Activated CD8-positive, alpha-beta memory T cell treated with anti-CD3 and anti-CD28 coated beads, Interleukin-2, amount 50 U/mL, for 1 hour (primary cell): ENCODE data around the gene STK40.

Experiments
- DNase-seq: peaks from one replicate; pipeline ENCODE4 v3.0.0-alpha.2; 2020; ENCODE audit errors: extremely low read depth

STK40 gene

GRCh38 chr1:36397378-36398230 is 11.9 kb upstream of the STK40 start, which contains the start of gene LSM10:
TSS of gene LSM10 (minus strand) at chr1:36397908. CDS start at chr1:36394129, 3,779 bp downstream.
- peak; percentile 68 for DNase-seq

GRCh38 chr1:36397083-36397377 is 11.3 kb upstream of the STK40 start:
- DNase-seq, result no peak

GRCh38 chr1:36396359-36396758 is 10.6 kb upstream of the STK40 start:
- no peak for DNase-seq

GRCh38 chr1:36393686-36394085 is 8.0 kb upstream of the STK40 start:
- no peak for DNase-seq

GRCh38 chr1:36392836-36393235 is 7.1 kb upstream of the STK40 start:
- DNase-seq, result no peak

- DNase-seq, result no peak
Observed at GRCh38 chr1:36391271-36391670, 5.5 kb upstream of the STK40 start.

GRCh38 chr1:36390411-36390810 is 4.7 kb upstream of the STK40 start:
- DNase-seq, result no peak

- no peak for DNase-seq
Observed at GRCh38 chr1:36389999-36390398, 4.3 kb upstream of the STK40 start.

- no peak for DNase-seq
Observed at GRCh38 chr1:36389261-36389660, 3.5 kb upstream of the STK40 start.

- no peak for DNase-seq
Observed at GRCh38 chr1:36387141-36387949, 1.6 kb upstream of the STK40 start.

GRCh38 chr1:36386265-36387140 is 779 bp upstream of the STK40 start:
- peak; percentile 81 for DNase-seq

- DNase-seq, result no peak
Observed at GRCh38 chr1:36384542-36385409, 948 bp downstream of the STK40 start.

GRCh38 chr1:36383240-36383639 is 2.5 kb downstream of the STK40 start:
- DNase-seq, result no peak

GRCh38 chr1:36382669-36383068 is 3.1 kb downstream of the STK40 start:
- no peak for DNase-seq

GRCh38 chr1:36382231-36382630 is 3.5 kb downstream of the STK40 start:
- DNase-seq, result no peak

GRCh38 chr1:36381405-36381804 is 4.3 kb downstream of the STK40 start:
- DNase-seq, result no peak

GRCh38 chr1:36380782-36381181 is 4.9 kb downstream of the STK40 start:
- no peak for DNase-seq

GRCh38 chr1:36380143-36380619 is 5.5 kb downstream of the STK40 start:
- no peak for DNase-seq

GRCh38 chr1:36377791-36378492 is 7.8 kb downstream of the STK40 start:
- no peak for DNase-seq

- DNase-seq, result no peak
Observed at GRCh38 chr1:36372617-36373016, 13.1 kb downstream of the STK40 start.
